H1 (cell line): ENCODE data around the gene WDR45. TPM values are rescaled to one million over a fixed set of nuclear protein-coding genes. Genes with fewer than 3 reads are reported as not detected.

ENCODE experiments used
- CTCF ChIA-PET: fragments of 300-600 bp; sonication (Branson Sonifier 250); formaldehyde crosslinking; loops from one replicate; lab custom pipeline; 2021; ENCODE audit not compliant: partially characterized antibody; lab: Charles Lee
- POLR2A ChIA-PET: fragments of 300-600 bp; sonication (Branson Sonifier 250); formaldehyde crosslinking; loops from one replicate; lab custom pipeline; 2021; ENCODE audit warnings: inconsistent platforms; ENCODE audit not compliant: partially characterized antibody; lab: Charles Lee
- DNase-seq, 2 experiments: peaks; one replicate each; pipeline versions ENCODE4 v3.0.0 to v3.0.0-alpha.2; 2010 to 2022; ENCODE audit warnings: low spot score in 2 of 2, low read depth in 1 of 2, mixed read lengths in 1 of 2
- FAIRE-seq: peaks from 2 replicates; lab custom pipeline; 2011; peaks lifted over from hg19 to GRCh38; lab: Jason Lieb, UNC
- H2AFZ ChIP-seq: 2 replicates; pipeline ENCODE4 v1.8.1; 2012; ENCODE audit warnings: low read length, inconsistent platforms
- H2AK5ac ChIP-seq: 2 replicates; pipeline ENCODE4 v1.6.1; 2013; ENCODE audit warnings: low read depth, low read length
- H2BK120ac ChIP-seq: replicated peaks from 2 replicates; pipeline ENCODE3; 2013; ENCODE audit warnings: low read depth, low read length, inconsistent platforms
- H2BK12ac ChIP-seq: 2 replicates; pipeline ENCODE4 v1.6.1; 2013; ENCODE audit warnings: low read depth, low read length
- H2BK15ac ChIP-seq: 2 replicates; pipeline ENCODE4 v1.6.1; 2013; ENCODE audit warnings: low read length
- H2BK20ac ChIP-seq: 2 replicates; pipeline ENCODE4 v1.6.1; 2013; ENCODE audit warnings: low read length
- H2BK5ac ChIP-seq: 2 replicates; pipeline ENCODE4 v1.6.1; 2013; ENCODE audit warnings: low read depth, low read length
- H3K14ac ChIP-seq: 2 replicates; pipeline ENCODE4 v1.6.1; 2013; ENCODE audit warnings: inconsistent platforms; ENCODE audit not compliant: insufficient read length
- H3K18ac ChIP-seq: 2 replicates; pipeline ENCODE4 v1.6.1; 2013; ENCODE audit warnings: low read length; ENCODE audit errors: extremely low read depth
- H3K23ac ChIP-seq: 2 replicates; pipeline ENCODE4 v1.6.1; 2013; ENCODE audit warnings: inconsistent platforms; ENCODE audit not compliant: insufficient read length
- H3K23me2 ChIP-seq: 2 replicates; pipeline ENCODE4 v1.6.1; 2013; ENCODE audit warnings: low read depth, low read length
- H3K27ac ChIP-seq: 2 replicates; pipeline ENCODE4 v1.6.1; 2011; ENCODE audit warnings: low read depth, low read length, inconsistent platforms
- H3K27me3 ChIP-seq, 4 experiments: replicated peaks in 1 of 4; 1 replicate in 1 of 4; 2 replicates in 3 of 4; pipeline versions ENCODE4 v1.6.1 to v1.8.1; 2011 to 2013; ENCODE audit warnings: low read length in 3 of 4, mild to moderate bottlenecking in 3 of 4, inconsistent platforms in 2 of 4, mixed read lengths in 2 of 4, moderate library complexity in 1 of 4; ENCODE audit not compliant: control insufficient read depth in 3 of 4, insufficient read depth in 3 of 4; ENCODE audit errors: extremely low read depth in 1 of 4
- H3K36me3 ChIP-seq, 4 experiments: 2 replicates each; pipeline versions ENCODE4 v1.6.1 to v1.8.1; 2011 to 2013; ENCODE audit warnings: mild to moderate bottlenecking in 4 of 4, low read length in 3 of 4, moderate library complexity in 2 of 4, control low read depth in 1 of 4, inconsistent platforms in 1 of 4; ENCODE audit not compliant: insufficient read depth in 4 of 4, control insufficient read depth in 2 of 4
- H3K4ac ChIP-seq: replicated peaks from 2 replicates; pipeline ENCODE3; 2013; ENCODE audit warnings: low read length, low read depth, mixed read lengths, inconsistent platforms; ENCODE audit not compliant: insufficient read length
- H3K4me1 ChIP-seq, 4 experiments: replicated peaks in 1 of 4; 1 replicate in 1 of 4; 2 replicates in 3 of 4; pipeline versions ENCODE4 v1.6.1 to v1.8.1; 2011 to 2013; ENCODE audit warnings: low read length in 3 of 4, inconsistent platforms in 2 of 4, mixed read lengths in 1 of 4; ENCODE audit not compliant: insufficient read depth in 4 of 4, control insufficient read depth in 3 of 4
- H3K4me2 ChIP-seq, 2 experiments: 2 replicates each; pipeline versions ENCODE4 v1.6.1 to v1.8.1; 2011 to 2013; ENCODE audit warnings: low read depth in 2 of 2, low read length in 2 of 2, control low read depth in 1 of 2, inconsistent platforms in 1 of 2, mild to moderate bottlenecking in 1 of 2; ENCODE audit not compliant: insufficient read depth in 1 of 2
- H3K4me3 ChIP-seq, 4 experiments: fragments of 200-600, 300-600 bp in 1 of 4; sonication (generic), shearing (Covaris generic), sonication (Bioruptor Twin) in 1 of 4; 2 replicates each; pipeline versions ENCODE4 v1.5.1 to v1.8.1; 2011 to 2016; ENCODE audit warnings: low read length in 4 of 4, low read depth in 3 of 4, control low read depth in 2 of 4, inconsistent platforms in 2 of 4, mild to moderate bottlenecking in 2 of 4, mixed read lengths in 1 of 4, moderate library complexity in 1 of 4; ENCODE audit not compliant: insufficient read depth in 2 of 4; ENCODE audit errors: extremely low read depth in 1 of 4
- H3K56ac ChIP-seq: replicated peaks from 2 replicates; pipeline ENCODE3; 2013; ENCODE audit warnings: low read depth, mild to moderate bottlenecking, mixed read lengths, low read length, inconsistent platforms; ENCODE audit not compliant: insufficient read length
- H3K79me1 ChIP-seq: 2 replicates; pipeline ENCODE4 v1.6.1; 2013; ENCODE audit warnings: low read depth, low read length, control low read depth
- H3K79me2 ChIP-seq, 2 experiments: 2 replicates each; pipeline versions ENCODE4 v1.6.1 to v1.8.1; 2012 to 2013; ENCODE audit warnings: low read length in 2 of 2, mild to moderate bottlenecking in 2 of 2, inconsistent platforms in 1 of 2; ENCODE audit not compliant: insufficient read depth in 2 of 2, control insufficient read depth in 1 of 2
- H3K9ac ChIP-seq, 4 experiments: replicated peaks in 1 of 4; 1 replicate in 1 of 4; 2 replicates in 3 of 4; pipeline versions ENCODE4 v1.6.1 to v1.8.1; 2011 to 2013; ENCODE audit warnings: low read depth in 3 of 4, low read length in 3 of 4, control low read depth in 2 of 4, mild to moderate bottlenecking in 2 of 4, moderate library complexity in 2 of 4, inconsistent platforms in 1 of 4; ENCODE audit errors: extremely low read depth in 1 of 4
- H3K9me3 ChIP-seq, 2 experiments: 2 replicates each; pipeline versions ENCODE4 v1.6.1 to v1.8.1; 2012 to 2013; ENCODE audit warnings: mild to moderate bottlenecking in 2 of 2, moderate library complexity in 2 of 2, control low read depth in 1 of 2, inconsistent platforms in 1 of 2, low read depth in 1 of 2, low read length in 1 of 2, mixed read lengths in 1 of 2; ENCODE audit not compliant: insufficient read depth in 2 of 2
- H4K20me1 ChIP-seq, 2 experiments: replicated peaks in 1 of 2; 2 replicates each; pipeline versions ENCODE3 to v1.8.1; 2011 to 2013; ENCODE audit warnings: inconsistent platforms in 2 of 2, low read length in 2 of 2, mild to moderate bottlenecking in 1 of 2; ENCODE audit not compliant: insufficient read depth in 2 of 2, control insufficient read depth in 1 of 2
- H4K5ac ChIP-seq: 2 replicates; pipeline ENCODE4 v1.6.1; 2013; ENCODE audit warnings: low read length, low read depth, mixed read lengths, inconsistent platforms; ENCODE audit not compliant: insufficient read length
- H4K8ac ChIP-seq: 2 replicates; pipeline ENCODE4 v1.8.0; 2013; ENCODE audit warnings: mild to moderate bottlenecking, moderate library complexity, low read length, inconsistent platforms; ENCODE audit not compliant: insufficient read depth; ENCODE audit errors: extremely low read depth
- H4K91ac ChIP-seq: replicated peaks from 2 replicates; pipeline ENCODE3; 2013; ENCODE audit warnings: low read length, mixed read lengths, inconsistent platforms; ENCODE audit not compliant: insufficient read length
- BCL11A ChIP-seq, 2 experiments: IDR thresholded peaks; one replicate each; pipeline ENCODE4 v1.6.1; 2011; ENCODE audit warnings: low read depth in 2 of 2, low read length in 2 of 2, mild to moderate bottlenecking in 2 of 2
- BRCA1 ChIP-seq: IDR thresholded peaks from 2 replicates; pipeline ENCODE4 v1.6.1; 2012; ENCODE audit warnings: low read depth, low read length, improper control_type of control experiment
- JUND ChIP-seq: IDR thresholded peaks from 2 replicates; pipeline ENCODE4 v1.6.1; 2011; ENCODE audit warnings: mild to moderate bottlenecking, improper control_type of control experiment, low read length
- SP2 ChIP-seq: IDR thresholded peaks from 2 replicates; pipeline ENCODE4 v1.6.1; 2012; ENCODE audit warnings: mild to moderate bottlenecking, low read length, inconsistent platforms
- TCF12 ChIP-seq: IDR thresholded peaks from 2 replicates; pipeline ENCODE4 v1.6.1; 2011; ENCODE audit warnings: low read depth, mild to moderate bottlenecking, low read length
- TEAD4 ChIP-seq: IDR thresholded peaks from 2 replicates; pipeline ENCODE4 v1.6.1; 2012; ENCODE audit warnings: low read depth, low read length, inconsistent platforms, mixed read lengths
- WGBS, 2 experiments: shearing (Covaris generic) in 1 of 2; methylation state at CpG; one replicate each; pipeline versions ENCODE4 v1.1.6 to v1.1.7; 2013 to 2015; ENCODE audit warnings: low lambda C conversion rate in 2 of 2, mixed read lengths in 2 of 2, inconsistent platforms in 1 of 2, low coverage in 1 of 2, missing lambda C conversion rate in 1 of 2; ENCODE audit not compliant: insufficient replicate concordance in 2 of 2, insufficient coverage in 1 of 2, insufficient read length in 1 of 2; ENCODE audit errors: extremely low coverage in 1 of 2, missing lambda C conversion rate in 1 of 2; 5-methylcytosine and 5-hydroxymethylcytosine counted together
- polyA plus RNA-seq, 7 experiments: library from polyadenylated mRNA; depleted of rRNA in 3 of 7; stranded (reverse) in 5 of 7; unstranded in 2 of 7; fragments of >200 nt in 5 of 7; fragments of 200-250 nt in 2 of 7; gene quantifications; 1 replicate in 5 of 7; 2 replicates in 1 of 7; 4 replicates in 1 of 7; pipeline versions ENCODE4 v1.2.1 to v1.2.3, GENCODE V29; 2011 to 2013; ENCODE audit warnings: missing spikeins in 2 of 7, mixed read lengths in 2 of 7
- total RNA-seq: library from RNA; stranded (reverse); fragmentation: NEBNext Ultra II Directional; extraction: Animal tissue kit (Norgen Biotek cat#: 25700); gene quantifications from 2 replicates; pipeline ENCODE4 v1.2.1, GENCODE V29; 2021
- TF ChIP-seq, protein P1 (sequence below): IDR thresholded peaks from 2 replicates; pipeline ENCODE4 v1.6.1; 2012; ENCODE audit warnings: inconsistent platforms

WDR45 gene
- total and polyA plus RNA-seq, 2 of the 8 experiments (the other 6 are each of a cell fraction or from before 2014, with no cell fraction given) = 27.9 to 49.7 TPM

DNA sequence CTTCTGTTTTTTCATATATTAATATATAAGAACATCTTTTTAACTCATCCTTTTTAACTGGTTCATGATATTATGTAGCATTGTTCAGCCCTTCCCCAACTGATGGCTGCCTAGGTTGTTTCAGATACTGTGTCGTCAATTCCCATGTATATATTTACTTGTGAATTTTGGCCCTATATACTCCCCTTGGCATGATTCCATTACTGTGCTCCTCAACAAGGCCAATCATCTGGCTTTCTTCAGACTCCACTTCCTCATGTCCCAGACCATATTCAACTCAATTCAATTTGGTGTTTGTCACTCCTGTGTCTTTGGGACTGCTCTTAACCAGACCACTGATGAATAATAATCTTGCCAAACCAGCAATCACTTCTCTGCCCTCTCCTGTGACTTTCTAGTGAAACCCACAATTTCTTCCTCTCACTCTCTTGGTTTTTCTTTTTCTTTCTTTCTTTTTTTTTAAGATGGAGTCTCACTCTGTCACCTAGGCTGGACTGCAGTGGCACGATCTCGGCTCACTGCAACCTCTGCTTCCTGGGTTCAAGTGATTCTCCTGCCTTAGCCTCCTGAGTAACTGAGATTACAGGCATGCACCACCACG is 2.7 kb upstream of the WDR45 start:
- no peak overlapping the region for H3K14ac ChIP-seq
- no peak overlapping the region for H3K4me2 ChIP-seq
- H3K79me1 ChIP-seq = no peaks in the 10 kb centered on the region
- no peaks in the 10 kb centered on the region for H3K79me2 ChIP-seq
- H4K5ac ChIP-seq = no peak overlapping the region
- H3K4ac ChIP-seq = no peak overlapping the region
- no peaks in the 10 kb centered on the region for H4K20me1 ChIP-seq
- no peaks in the 10 kb centered on the region; the same call in 1 of the 2 replicates for H3K23me2 ChIP-seq
- 0 out of 8 replicates have a peak, but pooled peaks cover 0 to under 1% (median 0%) of the 10 kb centered on the region in 4 experiments for H3K36me3 ChIP-seq
- DNase-seq (no peak), FAIRE-seq (no peak)
- no peak overlapping the region for H3K27ac ChIP-seq
- H3K23ac ChIP-seq = no peak overlapping the region
- H2AFZ ChIP-seq = no peak overlapping the region
- no peak overlapping the region for H2BK5ac ChIP-seq
- H3K4me1 ChIP-seq = no peaks in the 10 kb centered on the region
- H3K4me3 ChIP-seq = no peak overlapping the region
- TF ChIP-seq BRCA1 = no peak
- TF ChIP-seq, protein P1, sequence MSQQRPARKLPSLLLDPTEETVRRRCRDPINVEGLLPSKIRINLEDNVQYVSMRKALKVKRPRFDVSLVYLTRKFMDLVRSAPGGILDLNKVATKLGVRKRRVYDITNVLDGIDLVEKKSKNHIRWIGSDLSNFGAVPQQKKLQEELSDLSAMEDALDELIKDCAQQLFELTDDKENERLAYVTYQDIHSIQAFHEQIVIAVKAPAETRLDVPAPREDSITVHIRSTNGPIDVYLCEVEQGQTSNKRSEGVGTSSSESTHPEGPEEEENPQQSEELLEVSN = no peak
- no peak for TF ChIP-seq BCL11A (IDR thresholded peaks at IDR 0.05; ENCODE audit: low read depth in 2 of 2, low read length in 2 of 2)
- TF ChIP-seq TEAD4 = no peak
- TF ChIP-seq SP2 = no peak
- TF ChIP-seq TCF12 = no peak
- TF ChIP-seq JUND = no peak
- no peak overlapping the region for H2BK12ac ChIP-seq
- H2BK20ac ChIP-seq = no peak overlapping the region
- no peak overlapping the region for H3K18ac ChIP-seq
- H3K56ac ChIP-seq = no peak overlapping the region
- no peak overlapping the region for H4K8ac ChIP-seq
- H4K91ac ChIP-seq = no peak overlapping the region
- 80% methylated on average over 1 of the region's 4 CpGs; no CpG with 5 or more reads in 1 of the 2 experiments for WGBS, 2 experiments
- no peak overlapping the region for H2BK15ac ChIP-seq
- no peaks in the 10 kb centered on the region for H3K9me3 ChIP-seq
- no peak overlapping the region for H2BK120ac ChIP-seq
- no peaks in the 10 kb centered on the region for H3K27me3 ChIP-seq
- H3K9ac ChIP-seq = no peak overlapping the region
- ChIA-PET CTCF (no interaction called here), POLR2A (no interaction called here)
- H2AK5ac ChIP-seq = no peak overlapping the region
